Fibroblast of the aortic adventitia (primary cell): ENCODE results near the gene ARMC9. TPM values are rescaled to one million over a fixed set of nuclear protein-coding genes. Genes with fewer than 3 reads are reported as not detected.

Source experiments
- DNase-seq: peaks from one replicate; pipeline ENCODE4 v3.0.0-alpha.2; 2010; ENCODE audit warnings: low read depth
- H3K4me3 ChIP-seq: 2 replicates; pipeline ENCODE4 v1.5.1; 2011; ENCODE audit warnings: low read depth, mild to moderate bottlenecking, control low read depth, low read length, moderate library complexity
- total RNA-seq: library from RNA; depleted of rRNA; stranded (reverse); fragments of >200 nt; gene quantifications from 2 replicates; pipeline ENCODE4 v1.2.3, GENCODE V29; 2012; ENCODE audit warnings: low replicate concordance
- TF ChIP-seq, protein P1 (sequence below): IDR thresholded peaks from 2 replicates; pipeline ENCODE4 v1.5.1; 2011; ENCODE audit warnings: mild to moderate bottlenecking, low read length, control low read depth, inconsistent platforms; ENCODE audit not compliant: insufficient read depth

The ARMC9 gene
- total RNA-seq, 1 donor: 94.4 TPM

GRCh38 chr2:231293163-231293562, 94.7 kb downstream of the ARMC9 start:
- no peak for DNase-seq
- H3K4me3 ChIP-seq: no peak overlapping the region
- TF ChIP-seq, protein P1, sequence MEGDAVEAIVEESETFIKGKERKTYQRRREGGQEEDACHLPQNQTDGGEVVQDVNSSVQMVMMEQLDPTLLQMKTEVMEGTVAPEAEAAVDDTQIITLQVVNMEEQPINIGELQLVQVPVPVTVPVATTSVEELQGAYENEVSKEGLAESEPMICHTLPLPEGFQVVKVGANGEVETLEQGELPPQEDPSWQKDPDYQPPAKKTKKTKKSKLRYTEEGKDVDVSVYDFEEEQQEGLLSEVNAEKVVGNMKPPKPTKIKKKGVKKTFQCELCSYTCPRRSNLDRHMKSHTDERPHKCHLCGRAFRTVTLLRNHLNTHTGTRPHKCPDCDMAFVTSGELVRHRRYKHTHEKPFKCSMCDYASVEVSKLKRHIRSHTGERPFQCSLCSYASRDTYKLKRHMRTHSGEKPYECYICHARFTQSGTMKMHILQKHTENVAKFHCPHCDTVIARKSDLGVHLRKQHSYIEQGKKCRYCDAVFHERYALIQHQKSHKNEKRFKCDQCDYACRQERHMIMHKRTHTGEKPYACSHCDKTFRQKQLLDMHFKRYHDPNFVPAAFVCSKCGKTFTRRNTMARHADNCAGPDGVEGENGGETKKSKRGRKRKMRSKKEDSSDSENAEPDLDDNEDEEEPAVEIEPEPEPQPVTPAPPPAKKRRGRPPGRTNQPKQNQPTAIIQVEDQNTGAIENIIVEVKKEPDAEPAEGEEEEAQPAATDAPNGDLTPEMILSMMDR: no peak

DNA sequence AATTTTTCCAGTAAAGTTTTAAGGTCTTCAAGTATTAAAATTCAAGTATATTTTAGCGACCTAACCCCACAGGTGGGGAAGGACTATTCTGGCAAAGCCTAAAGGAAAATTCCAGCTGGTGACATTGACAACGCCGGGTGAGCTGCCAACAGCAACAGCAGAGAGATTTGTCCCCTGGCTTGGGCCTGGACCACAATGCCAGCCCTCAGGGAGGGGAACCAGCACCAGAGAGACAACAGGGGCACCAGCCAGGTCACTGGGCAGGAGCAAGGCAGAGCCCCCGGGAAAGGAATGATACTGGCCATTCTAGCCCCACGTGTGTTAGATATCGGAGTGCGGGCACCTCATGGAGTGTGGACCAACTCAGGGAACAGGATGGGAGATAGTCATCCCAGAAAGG, 95.7 kb downstream of the ARMC9 start:
- no peak overlapping the region for H3K4me3 ChIP-seq
- TF ChIP-seq, protein P1: no peak
- DNase-seq: no peak

- no peak overlapping the region for H3K4me3 ChIP-seq
- TF ChIP-seq, protein P1: no peak
- DNase-seq: peak; percentile 4
These were observed 96.3 kb downstream of the ARMC9 start for GRCh38 chr2:231294571-231295362.

DNA sequence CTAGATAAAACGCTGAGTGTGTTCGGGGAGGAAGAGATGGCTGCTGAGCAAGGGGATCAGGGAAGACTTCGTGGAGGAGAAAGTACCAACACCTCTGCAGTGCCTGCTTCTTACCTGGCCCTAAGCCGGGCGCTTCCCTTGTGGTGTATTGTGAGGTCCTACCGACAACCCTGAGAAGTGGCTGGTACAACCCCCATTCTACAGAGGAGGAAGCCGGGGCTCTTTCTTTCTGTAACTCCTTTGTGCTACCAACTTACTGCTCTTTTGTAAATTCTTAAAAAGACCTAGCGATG, 96.9 kb downstream of the ARMC9 start:
- TF ChIP-seq, protein P1: no peak
- DNase-seq: no peak
- H3K4me3 ChIP-seq: no peak overlapping the region

DNA sequence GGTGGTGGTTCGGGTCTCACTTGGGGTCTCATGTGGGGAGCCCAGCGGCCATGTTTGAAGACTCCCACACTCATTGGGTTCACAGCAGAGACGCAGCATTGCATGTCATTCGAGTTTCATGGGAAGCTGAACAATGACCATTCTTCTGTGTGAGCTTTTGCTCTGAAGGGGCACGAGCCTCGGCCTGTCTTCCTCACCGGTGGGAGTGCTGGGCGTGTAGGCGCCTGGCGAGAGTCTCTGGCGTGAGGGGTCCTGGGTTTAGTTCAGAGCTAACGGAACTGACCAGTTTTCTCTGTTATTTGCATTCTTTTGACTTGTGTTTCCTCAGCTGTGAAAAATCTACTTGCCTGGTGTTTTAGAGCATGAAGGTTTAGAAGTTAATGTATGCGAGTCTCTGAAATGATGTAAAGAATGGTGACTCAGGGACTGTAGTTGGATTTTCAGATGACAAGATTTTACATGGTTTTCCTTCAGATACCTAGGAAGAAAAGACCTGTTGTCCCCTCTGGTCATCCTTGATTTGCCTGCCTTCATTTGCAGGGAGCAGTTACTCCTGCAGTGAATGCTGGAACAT, 98.1 kb downstream of the ARMC9 start:
- H3K4me3 ChIP-seq: no peak overlapping the region
- no peak for DNase-seq
- TF ChIP-seq, protein P1: no peak

DNA sequence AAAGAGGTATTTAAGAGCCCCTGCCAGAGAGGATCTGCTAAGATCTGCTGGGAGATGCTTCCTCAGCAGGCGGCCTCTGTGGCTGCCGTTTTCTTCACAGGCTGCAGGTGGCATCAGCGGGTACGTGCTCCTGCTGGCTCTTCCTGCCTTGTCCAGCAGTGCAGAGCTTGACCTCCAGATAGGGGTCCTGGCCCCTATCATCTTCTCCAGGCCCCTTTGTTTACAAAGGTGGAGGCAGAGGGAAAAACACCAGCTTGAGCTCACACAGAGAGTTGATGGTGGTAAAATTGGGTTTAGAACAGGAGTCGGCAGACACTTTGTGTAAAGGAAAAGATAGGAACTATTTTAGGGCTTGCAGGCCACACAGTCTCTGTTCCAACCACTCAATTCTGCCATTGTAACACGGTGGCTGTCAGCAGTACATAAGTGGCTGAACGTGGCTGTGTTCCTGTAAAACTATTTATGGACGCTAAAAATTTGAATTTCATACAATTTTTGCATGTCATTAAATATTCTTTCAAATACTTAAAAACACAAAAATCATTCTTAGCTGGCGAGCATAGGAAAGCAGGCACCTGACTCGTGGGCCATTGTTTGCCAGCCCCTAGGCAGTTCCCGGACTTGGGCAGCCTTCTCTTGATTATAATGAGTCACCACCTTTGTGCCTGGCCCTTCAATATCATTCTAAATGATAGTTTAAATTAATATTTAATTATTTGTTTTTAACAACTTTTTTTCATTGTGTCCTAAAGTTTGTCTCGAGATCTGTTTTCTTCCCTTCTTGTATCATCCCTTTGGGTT, 98.9 kb downstream of the ARMC9 start:
- DNase-seq: peak; percentile 45
- TF ChIP-seq, protein P1: peak; percentile 68
- H3K4me3 ChIP-seq: no peak overlapping the region
